HT1080 (cell line): ENCODE measurements around the gene KCTD13. TPM values are rescaled to one million over a fixed set of nuclear protein-coding genes. Genes with fewer than 3 reads are reported as not detected.
A peak's percentile ranks its signal among the peaks of the same experiment; 100 is the strongest.
"Not testable (repeated sequence)": the region's sequence is repeated elsewhere in the genome, so short reads cannot be mapped to it uniquely, and the experiment has no call there.

ENCODE experiments used
- DNase-seq: peaks from one replicate; pipeline ENCODE4 v3.0.0-alpha.2; 2015; ENCODE audit warnings: low read depth
- polyA plus RNA-seq, 2 experiments: library from polyadenylated mRNA; depleted of rRNA; stranded (reverse); fragments of >200 nt; gene quantifications; 2 replicates each; pipeline ENCODE4 v1.2.3, GENCODE V29; 2015
- total RNA-seq: library from RNA; depleted of rRNA; stranded (reverse); fragments of >200 nt; shearing (Covaris generic); gene quantifications from 2 replicates; pipeline ENCODE4 v1.2.3, GENCODE V29; 2014; rRNA removed

The KCTD13 gene
- total RNA-seq: 4.1 and 4.3 TPM in 2 replicates
- 12.6 and 13.9 TPM in 2 replicates for polyA plus RNA-seq (2015; cell fraction: cytosol; rRNA removed)
- 29.0 and 36.7 TPM in 2 replicates for polyA plus RNA-seq (2015; cell fraction: nucleus; rRNA removed)

- DNase-seq: peak; percentile 85
Measured at GRCh38 chr16:29925781-29926710, at the start of gene KCTD13. KCTD13 (minus strand) TSS chr16:29926226; CDS start chr16:29926033, 193 bp downstream.

- no peak for DNase-seq
Measured at GRCh38 chr16:29975134-29975538, 49.1 kb upstream of the KCTD13 start.

- DNase-seq: no peak
Measured at GRCh38 chr16:29974291-29975133, 48.5 kb upstream of the KCTD13 start.

GRCh38 chr16:29973384-29974246 is 47.6 kb upstream of the KCTD13 start, which contains the start of gene TAOK2:
TAOK2 (plus strand) TSS chr16:29973868; CDS start chr16:29977773, 3,905 bp downstream.
- DNase-seq: peak; percentile 99

GRCh38 chr16:29972992-29973383 is 47.0 kb upstream of the KCTD13 start:
- DNase-seq: no peak

GRCh38 chr16:29972500-29972899 is 46.5 kb upstream of the KCTD13 start:
- no peak for DNase-seq

GRCh38 chr16:29971304-29971703 is 45.3 kb upstream of the KCTD13 start:
- no peak for DNase-seq

- DNase-seq: no peak
Measured at GRCh38 chr16:29968205-29968604, 42.2 kb upstream of the KCTD13 start.

GRCh38 chr16:29963021-29963743 is 37.2 kb upstream of the KCTD13 start:
- no peak for DNase-seq

- no peak for DNase-seq
Measured at GRCh38 chr16:29962344-29962994, 36.4 kb upstream of the KCTD13 start.

- DNase-seq: peak; percentile 88
Measured at GRCh38 chr16:29961479-29962343, 35.7 kb upstream of the KCTD13 start, which contains the start of gene TMEM219. TMEM219 (plus strand) TSS chr16:29962079; CDS start chr16:29963144, 1,065 bp downstream.

GRCh38 chr16:29961127-29961478 is 35.1 kb upstream of the KCTD13 start:
- no peak for DNase-seq

- not testable (repeated sequence) for DNase-seq
Measured at GRCh38 chr16:29959821-29960220, 33.8 kb upstream of the KCTD13 start.

- no peak for DNase-seq
Measured at GRCh38 chr16:29959293-29959692, 33.3 kb upstream of the KCTD13 start.

GRCh38 chr16:29958756-29959155 is 32.7 kb upstream of the KCTD13 start:
- DNase-seq: no peak

GRCh38 chr16:29951625-29952365 is 25.8 kb upstream of the KCTD13 start:
- DNase-seq: no peak

- DNase-seq: no peak
Measured at GRCh38 chr16:29950806-29951461, 24.9 kb upstream of the KCTD13 start.
